IPS-NIHi7 (cell line): ENCODE data around the gene PHACTR1.
"Not testable (repeated sequence)": the region's sequence is repeated elsewhere in the genome, so short reads cannot be mapped to it uniquely, and the experiment has no call there.

Source experiments
- DNase-seq: peaks from one replicate; pipeline ENCODE4 v3.0.0; 2012; ENCODE audit warnings: mixed read lengths; ENCODE audit errors: extremely low spot score

Gene PHACTR1

GRCh38 chr6:12716298-12716916, at the start of gene PHACTR1:
PHACTR1 (plus strand) TSS chr6:12716767.
- no peak for DNase-seq

DNA sequence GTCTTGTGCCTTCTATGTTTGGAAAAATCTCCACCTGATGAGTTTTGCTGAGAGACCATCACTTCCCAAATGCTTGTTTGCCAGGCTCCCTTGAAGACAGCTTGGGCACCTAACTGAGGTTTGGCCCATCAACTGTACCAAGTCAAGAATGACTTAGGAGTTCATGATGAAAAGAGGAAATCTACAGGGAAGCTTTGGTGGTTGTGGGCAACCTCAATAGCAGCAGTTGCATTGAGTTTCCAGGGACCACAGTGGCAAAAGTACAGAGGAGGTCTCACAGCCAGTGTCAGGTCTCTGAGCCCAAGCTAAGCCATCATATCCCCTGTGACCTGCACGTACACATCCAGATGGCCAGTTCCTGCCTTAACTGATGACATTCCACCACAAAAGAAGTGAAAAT, 49.7 kb upstream of the PHACTR1 start:
- DNase-seq: no peak

GRCh38 chr6:12675931-12676330, 40.6 kb upstream of the PHACTR1 start:
- DNase-seq: no peak

GRCh38 chr6:12679341-12679740, 37.2 kb upstream of the PHACTR1 start:
- DNase-seq: no peak

DNA sequence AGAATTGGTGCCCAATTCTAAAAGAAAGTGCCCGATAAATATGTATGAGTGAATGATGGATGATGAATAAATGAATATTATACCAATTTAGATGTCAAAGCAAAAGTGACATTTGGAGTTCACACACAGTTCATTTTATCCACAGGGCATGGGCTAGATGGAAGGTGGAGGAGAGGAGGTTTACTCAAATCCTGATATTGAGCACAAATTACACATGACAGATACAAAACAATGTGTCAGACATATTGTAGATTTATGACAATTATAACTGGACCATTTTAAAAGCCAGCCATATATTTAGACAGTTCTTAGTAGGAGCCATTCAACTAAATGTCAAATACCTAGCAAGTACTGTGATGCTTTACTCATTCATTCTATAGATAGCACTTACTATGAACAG, 23.4 kb upstream of the PHACTR1 start:
- no peak for DNase-seq

DNA sequence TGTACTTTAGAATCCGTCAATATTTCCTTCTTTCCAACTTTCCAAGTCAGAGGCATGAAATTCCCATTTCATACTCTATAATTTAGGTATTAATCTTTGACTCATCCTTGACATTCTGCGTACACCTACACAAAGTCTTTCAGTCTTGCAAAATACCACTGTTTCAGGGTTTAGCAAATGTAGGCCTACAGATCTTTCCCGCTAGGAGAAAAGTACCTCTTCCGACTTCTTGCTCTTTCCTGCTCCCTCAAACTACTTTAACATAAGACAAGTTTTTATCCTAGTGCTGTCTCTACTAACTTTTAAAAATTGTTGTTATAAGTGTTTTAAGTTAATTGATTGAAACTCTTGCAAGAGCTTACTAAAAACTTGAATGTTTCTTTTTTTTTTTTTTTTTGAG, 18.3 kb upstream of the PHACTR1 start:
- no peak for DNase-seq

GRCh38 chr6:12704946-12705345, 11.6 kb upstream of the PHACTR1 start:
- DNase-seq: no peak

GRCh38 chr6:12709116-12709515, 7.5 kb upstream of the PHACTR1 start:
- peak; percentile 46 for DNase-seq

- DNase-seq: no peak
These were observed 6.9 kb upstream of the PHACTR1 start for GRCh38 chr6:12709556-12710232.

GRCh38 chr6:12710921-12711320, 5.6 kb upstream of the PHACTR1 start:
- DNase-seq: no peak

- no peak for DNase-seq
These were observed 2.5 kb upstream of the PHACTR1 start for GRCh38 chr6:12714022-12714421.

GRCh38 chr6:12715437-12715836, 1.1 kb upstream of the PHACTR1 start:
- no peak for DNase-seq

DNA sequence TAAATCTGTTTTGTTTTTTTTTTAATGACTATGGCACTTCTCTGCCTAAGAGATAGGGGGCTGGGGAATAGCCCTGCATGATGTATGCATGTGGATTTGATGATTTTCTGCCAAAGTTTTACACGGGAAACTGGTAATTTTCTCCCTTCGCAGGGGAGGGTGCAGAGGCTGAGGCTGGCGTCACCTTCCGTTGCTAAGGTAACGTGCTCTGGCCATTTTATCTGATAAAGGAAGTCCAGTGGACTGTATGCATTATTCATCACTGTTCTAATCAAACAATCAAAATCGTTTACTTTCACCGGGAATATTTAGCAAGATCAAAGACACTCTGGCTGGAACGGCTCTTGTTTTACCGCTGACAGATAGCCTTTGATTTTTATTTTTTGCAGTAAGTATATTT, 789 bp downstream of the PHACTR1 start:
- no peak for DNase-seq

GRCh38 chr6:12718015-12718414, 1.4 kb downstream of the PHACTR1 start:
- DNase-seq: no peak

DNA sequence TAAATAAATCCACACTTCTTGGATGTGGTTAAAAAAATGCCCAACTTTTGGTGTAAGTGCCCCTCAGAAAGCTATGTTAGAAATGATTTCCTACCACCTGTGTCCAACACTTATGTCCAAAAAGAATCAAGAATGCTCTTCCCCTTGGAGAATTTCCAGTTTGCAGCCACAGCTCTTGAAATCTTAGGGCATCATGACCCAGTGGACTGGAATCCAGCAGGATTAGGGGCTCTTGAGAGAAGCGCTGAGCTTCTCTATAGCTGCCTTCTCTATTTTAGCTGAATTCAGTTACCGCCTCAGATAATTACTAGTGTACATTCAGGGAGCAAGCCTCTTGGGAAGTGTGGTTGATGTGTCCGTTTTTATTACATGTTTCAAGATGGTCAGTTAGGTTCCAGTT, 2.5 kb downstream of the PHACTR1 start:
- DNase-seq: no peak

DNA sequence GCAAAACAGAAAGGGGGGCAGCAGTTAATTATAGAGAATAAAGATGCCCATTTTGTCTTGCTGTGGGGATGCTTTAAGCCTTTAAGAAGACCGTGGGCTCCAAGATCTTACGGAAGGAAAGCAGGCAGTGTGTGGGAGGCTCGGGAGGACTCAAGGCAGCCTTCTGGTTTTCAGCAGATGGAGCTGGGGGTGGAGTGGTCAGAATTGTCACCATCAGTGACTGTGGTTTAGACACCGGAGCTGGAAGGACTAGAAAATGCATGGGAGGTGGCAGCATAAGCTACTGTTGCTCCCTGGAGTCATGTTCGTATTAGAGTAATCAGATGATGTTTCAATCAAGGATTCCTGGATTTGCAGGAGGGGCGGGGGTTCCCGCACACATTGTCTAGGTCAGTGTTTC, 3.7 kb downstream of the PHACTR1 start:
- DNase-seq: no peak

GRCh38 chr6:12725263-12725662, 8.7 kb downstream of the PHACTR1 start:
- no peak for DNase-seq

DNA sequence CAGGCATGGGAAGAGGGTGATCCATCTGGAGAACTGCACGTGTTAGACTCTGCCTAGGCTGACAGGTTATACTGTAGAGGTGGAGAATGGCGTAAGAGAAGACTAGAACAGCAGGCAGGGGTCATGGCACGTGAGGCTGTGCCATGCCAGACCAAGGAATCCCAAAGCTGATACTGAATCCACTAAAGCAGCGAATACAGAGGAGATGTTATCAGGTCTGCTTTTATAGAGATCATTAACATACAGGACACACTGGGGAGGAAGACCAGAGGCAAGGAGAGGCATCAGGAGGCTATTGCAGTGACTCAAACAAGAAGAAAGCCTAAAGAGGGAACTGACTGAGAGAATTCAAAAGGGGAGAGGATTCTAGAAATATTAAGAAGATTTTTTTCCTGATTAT, 12.9 kb downstream of the PHACTR1 start:
- no peak for DNase-seq

GRCh38 chr6:12730809-12731208, 14.2 kb downstream of the PHACTR1 start:
- not testable (repeated sequence) for DNase-seq

DNA sequence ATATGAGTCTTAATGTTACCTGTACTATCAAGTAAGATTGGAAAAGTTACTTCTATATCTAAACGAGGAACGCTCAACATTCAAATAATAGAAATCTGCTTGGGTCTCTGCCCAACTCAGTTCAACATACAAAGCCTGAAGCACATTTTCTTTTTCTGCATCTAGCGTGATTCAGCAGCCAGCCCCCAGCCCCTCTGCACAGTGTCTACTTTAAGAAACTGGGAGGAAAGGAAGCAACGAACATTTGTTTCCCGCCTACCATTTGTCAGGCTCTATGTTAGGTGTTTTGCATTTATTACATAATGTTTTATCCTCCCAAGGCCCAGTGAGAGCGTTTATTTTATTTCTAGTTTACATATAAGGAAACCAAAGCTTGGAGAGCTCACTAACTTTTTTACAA, 17.3 kb downstream of the PHACTR1 start:
- no peak for DNase-seq

DNA sequence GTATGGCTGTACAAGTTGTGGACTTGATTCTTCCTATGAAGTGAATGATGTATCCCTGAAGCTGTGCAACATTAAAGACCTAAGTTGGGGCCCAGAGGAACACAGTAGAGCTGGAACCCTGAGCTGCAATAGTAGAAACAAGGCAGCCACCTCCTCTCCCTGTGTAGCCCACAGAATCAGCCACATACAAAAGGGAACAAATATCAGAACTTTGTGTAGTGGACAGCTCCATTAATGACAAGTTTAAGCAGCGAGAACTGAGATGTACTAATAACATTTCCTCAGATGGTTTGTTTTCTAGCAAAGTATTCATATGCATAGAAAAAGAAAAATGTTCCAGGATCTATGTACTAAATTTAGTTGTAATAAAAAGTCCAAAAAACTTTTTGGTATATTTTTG, 19.2 kb downstream of the PHACTR1 start:
- no peak for DNase-seq

DNA sequence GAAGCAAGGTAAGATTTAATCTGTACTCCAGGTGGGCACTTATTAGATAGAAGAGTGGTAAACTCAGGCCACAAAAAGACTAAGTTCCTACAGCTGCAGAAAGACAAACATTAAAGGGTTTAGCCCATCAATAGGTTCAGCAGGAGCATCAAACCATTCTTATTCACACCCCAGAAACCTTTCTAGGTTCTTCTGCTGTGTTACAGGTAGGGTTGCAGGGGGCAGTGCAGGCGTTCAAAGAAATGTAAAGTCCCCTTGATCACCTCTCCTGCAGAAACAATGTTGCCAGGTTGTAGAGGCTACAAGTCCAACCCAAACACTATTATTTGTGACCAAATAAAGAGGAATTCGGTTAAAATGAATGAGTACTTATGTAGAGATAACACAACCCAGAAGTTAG, 31.8 kb downstream of the PHACTR1 start:
- DNase-seq: peak; percentile 29

- DNase-seq: peak; percentile 80
These were observed 32.4 kb downstream of the PHACTR1 start for GRCh38 chr6:12748815-12749521.
